ENCODE data around the gene EXOC4. TPM values are rescaled to one million over a fixed set of nuclear protein-coding genes. Genes with fewer than 3 reads are reported as not detected.
A peak's percentile ranks its signal among the peaks of the same experiment; 100 is the strongest.

The EXOC4 gene
- total RNA-seq, 1 donor from 2014 or later = 84.0 TPM

GRCh38 chr7:133491201-133491691 lies 238.4 kb downstream of the EXOC4 start:
- FAIRE-seq (no peak), DNase-seq (ENCODE audit: low read depth) (no peak)
- H3K36me3 ChIP-seq (ENCODE audit: control insufficient read depth, insufficient read depth, low read length) = no peaks in the 10 kb centered on the region
- no peaks in the 10 kb centered on the region for H3K27me3 ChIP-seq (ENCODE audit: control insufficient read depth, insufficient read depth, low read length)
- no peak for TF ChIP-seq CTCF (IDR thresholded peaks at IDR 0.05; ENCODE audit: insufficient read depth, low read length, severe bottlenecking)
- H3K4me3 ChIP-seq (ENCODE audit: low read depth, low read length) = no peak overlapping the region

GRCh38 chr7:133491846-133492652 lies 239.2 kb downstream of the EXOC4 start:
- H3K27me3 ChIP-seq (ENCODE audit: control insufficient read depth, insufficient read depth, low read length) = no peaks in the 10 kb centered on the region
- no peaks in the 10 kb centered on the region for H3K36me3 ChIP-seq (ENCODE audit: control insufficient read depth, insufficient read depth, low read length)
- no peak overlapping the region for H3K4me3 ChIP-seq (ENCODE audit: low read depth, low read length)
- DNase-seq (ENCODE audit: low read depth) (peak; percentile 65), FAIRE-seq (peak; percentile 23)
- no peak for TF ChIP-seq CTCF (IDR thresholded peaks at IDR 0.05; ENCODE audit: insufficient read depth, low read length, severe bottlenecking)

GRCh38 chr7:133497061-133497460 lies 244.2 kb downstream of the EXOC4 start:
- no peak for FAIRE-seq
- no peak for TF ChIP-seq CTCF (IDR thresholded peaks at IDR 0.05; ENCODE audit: insufficient read depth, low read length, severe bottlenecking)
- Histone ChIP-seq H3K36me3 (ENCODE audit: control insufficient read depth, insufficient read depth, low read length) (no peaks in the 10 kb centered on the region), H3K4me3 (ENCODE audit: low read depth, low read length) (no peak overlapping the region), H3K27me3 (ENCODE audit: control insufficient read depth, insufficient read depth, low read length) (no peaks in the 10 kb centered on the region)
- no peak for DNase-seq (ENCODE audit: low read depth)

- DNase-seq (ENCODE audit: low read depth) (no peak), FAIRE-seq (no peak)
- no peak for TF ChIP-seq CTCF (IDR thresholded peaks at IDR 0.05; ENCODE audit: insufficient read depth, low read length, severe bottlenecking)
- Histone ChIP-seq H3K36me3 (ENCODE audit: control insufficient read depth, insufficient read depth, low read length) (no peaks in the 10 kb centered on the region), H3K27me3 (ENCODE audit: control insufficient read depth, insufficient read depth, low read length) (no peaks in the 10 kb centered on the region), H3K4me3 (ENCODE audit: low read depth, low read length) (no peak overlapping the region)
Measured at GRCh38 chr7:133501771-133502170, 248.9 kb downstream of the EXOC4 start.

GRCh38 chr7:133502498-133502897 lies 249.6 kb downstream of the EXOC4 start:
- TF ChIP-seq CTCF (IDR thresholded peaks at IDR 0.05; ENCODE audit: insufficient read depth, low read length, severe bottlenecking) = no peak
- no peak for DNase-seq (ENCODE audit: low read depth)
- Histone ChIP-seq H3K4me3 (ENCODE audit: low read depth, low read length) (no peak overlapping the region), H3K36me3 (ENCODE audit: control insufficient read depth, insufficient read depth, low read length) (no peaks in the 10 kb centered on the region), H3K27me3 (ENCODE audit: control insufficient read depth, insufficient read depth, low read length) (no peaks in the 10 kb centered on the region)
- no peak for FAIRE-seq
